ENCODE measurements around the gene REC114.
"Not testable (repeated sequence)": the region's sequence is repeated elsewhere in the genome, so short reads cannot be mapped to it uniquely, and the experiment has no call there.

Gene REC114

GRCh38 chr15:73572296-73572695 is 129.3 kb downstream of the REC114 start:
- intact Hi-C loops (cut with DNase I) = no loop called here
- no peak for DNase-seq

GRCh38 chr15:73573037-73573436 is 130.1 kb downstream of the REC114 start:
- intact Hi-C loops (cut with DNase I) = no loop called here
- no peak for DNase-seq

DNA sequence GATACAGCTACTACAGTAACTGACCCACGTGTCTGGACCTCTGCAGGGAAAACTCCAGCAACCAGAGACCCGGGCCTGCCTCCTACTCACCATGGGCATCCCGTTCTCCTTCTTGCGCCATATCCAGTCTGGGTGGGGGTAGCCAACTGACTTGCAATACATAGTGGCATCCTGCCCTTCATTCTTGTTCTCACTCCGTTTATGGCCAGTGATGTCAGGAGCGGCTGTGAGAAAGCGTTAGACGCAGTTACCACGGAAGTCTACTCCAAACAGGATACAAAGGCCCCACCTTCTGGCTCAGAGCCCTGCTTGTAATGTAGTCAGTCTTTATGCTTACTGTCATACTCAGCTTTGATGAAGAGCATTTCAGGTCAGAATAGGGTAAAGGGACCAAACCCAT is 130.6 kb downstream of the REC114 start:
- intact Hi-C loops (cut with DNase I) = no loop called here
- DNase-seq = peak in 1 of 10 donors; percentile 64

DNA sequence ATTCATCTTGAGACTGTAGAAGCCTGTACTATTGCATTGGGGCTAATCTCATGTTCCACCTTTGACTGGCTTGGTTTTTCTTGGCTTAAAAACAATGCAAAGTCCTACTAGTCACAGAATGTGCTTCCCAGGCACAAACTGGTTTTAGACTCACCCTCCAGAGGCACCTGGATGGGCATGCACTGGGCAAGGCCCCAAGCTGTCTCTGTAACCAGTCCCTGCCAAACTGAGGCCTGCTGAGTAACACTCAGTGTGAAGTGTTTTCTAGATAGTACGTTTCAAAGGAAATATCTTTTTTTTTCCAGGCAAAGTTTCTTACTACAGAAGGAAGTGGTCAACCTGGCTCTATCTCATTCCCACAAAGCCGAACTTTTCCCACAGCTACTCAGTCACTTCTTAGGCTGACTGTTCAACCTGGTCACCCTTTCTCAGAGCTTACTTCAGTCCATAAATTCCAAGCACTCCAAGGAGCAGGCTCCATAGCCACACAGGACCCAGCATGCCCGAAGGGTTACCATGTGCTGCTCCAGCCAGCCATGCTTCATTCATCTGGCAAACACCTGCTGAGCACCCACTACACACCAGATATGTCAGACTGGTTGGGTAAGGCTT is 132.8 kb downstream of the REC114 start:
- DNase-seq = no peak
- intact Hi-C loops (cut with DNase I) = no loop called here

DNA sequence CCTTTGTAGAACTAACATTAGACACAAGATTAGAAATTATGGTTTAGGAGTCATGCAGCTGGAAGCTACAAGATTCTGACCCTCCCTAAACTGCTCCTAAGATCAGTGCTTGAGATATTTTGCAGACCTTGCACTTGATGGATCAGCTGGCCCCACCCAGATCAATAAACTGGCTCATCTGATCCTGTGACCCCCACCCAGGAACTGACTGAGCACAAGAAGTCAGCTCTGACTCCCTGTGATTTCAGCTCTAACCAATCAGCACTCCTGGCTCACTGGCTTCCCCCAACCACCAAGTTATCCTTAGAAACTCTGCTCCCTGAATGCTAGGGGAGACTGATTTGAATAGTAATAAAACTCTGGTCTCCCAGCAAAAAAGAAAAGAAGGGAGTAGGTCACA is 134.6 kb downstream of the REC114 start:
- DNase-seq; intact Hi-C loops (cut with DNase I): not testable (repeated sequence)

DNA sequence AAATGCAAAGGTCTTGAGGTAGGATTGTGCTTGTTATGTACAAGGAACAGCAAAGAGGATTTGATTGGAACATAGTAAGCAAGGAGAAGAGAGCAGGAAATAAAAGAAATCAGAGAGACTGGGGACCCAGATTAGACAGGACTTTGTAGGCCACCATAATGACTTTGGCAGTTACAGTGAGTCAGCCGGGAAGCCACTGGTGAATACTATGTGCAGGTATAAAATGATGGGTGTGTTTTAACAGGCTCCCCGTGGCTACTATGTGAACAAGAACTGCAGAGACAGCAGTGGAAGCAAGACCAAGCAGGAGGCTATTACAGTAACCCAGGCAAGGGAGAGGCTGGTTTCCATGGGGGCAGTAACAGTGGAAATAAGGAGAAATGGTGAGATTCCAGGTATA is 135.1 kb downstream of the REC114 start:
- intact Hi-C loops (cut with DNase I) = no loop called here
- DNase-seq = no peak

GRCh38 chr15:73582851-73583379 is 140.0 kb downstream of the REC114 start:
- intact Hi-C loops (cut with DNase I) = no loop called here
- no peak for DNase-seq

DNA sequence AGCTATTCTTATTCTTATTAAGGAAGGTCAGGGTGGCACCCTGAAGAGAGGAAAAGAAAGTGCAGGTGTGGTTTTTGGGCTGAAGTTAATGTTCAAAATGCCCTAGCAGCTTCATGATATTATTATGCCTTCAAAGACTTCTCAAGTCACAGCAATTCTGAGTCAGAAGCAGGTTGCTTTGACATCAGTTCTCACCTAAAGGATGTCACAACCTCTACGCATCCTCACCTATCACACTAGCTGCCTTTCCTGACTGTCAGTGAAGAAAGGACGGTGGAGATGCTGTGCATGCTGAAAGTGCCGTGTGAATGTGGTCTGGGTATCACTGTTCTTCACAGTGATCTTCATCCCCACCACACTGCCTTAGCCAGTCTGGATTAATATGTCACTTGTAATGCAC is 140.6 kb downstream of the REC114 start:
- intact Hi-C loops (cut with DNase I) = no loop called here
- no peak for DNase-seq

GRCh38 chr15:73584699-73585420 is 141.9 kb downstream of the REC114 start:
- no peak for DNase-seq

GRCh38 chr15:73585871-73586654 is 143.1 kb downstream of the REC114 start:
- intact Hi-C loops (cut with DNase I) = no loop called here
- DNase-seq = no peak

More at GRCh38 chr15:73584699-73585420, 141.9 kb downstream of the REC114 start:
- intact Hi-C loops (cut with DNase I) = no loop called here

DNA sequence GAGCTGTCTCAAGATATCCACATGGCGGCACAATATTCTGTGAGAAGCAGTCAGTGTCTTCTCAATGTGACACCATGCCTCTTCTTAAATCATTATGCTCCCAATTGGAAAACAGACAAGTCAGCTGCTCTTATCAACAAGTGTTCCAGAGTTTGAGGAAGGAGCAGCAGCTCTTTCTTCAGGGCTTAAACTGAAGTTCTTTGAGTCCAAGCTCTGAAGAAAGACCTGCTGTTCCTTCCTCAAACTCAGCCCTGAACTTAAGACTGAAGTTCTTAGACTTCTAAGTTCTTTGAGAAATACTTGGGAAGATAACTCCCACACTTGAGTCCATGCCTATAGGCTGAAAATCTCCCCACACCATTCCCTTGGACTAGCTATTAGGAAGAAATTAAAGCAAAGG is 146.8 kb downstream of the REC114 start:
- DNase-seq = no peak
- intact Hi-C loops (cut with DNase I) = no loop called here

GRCh38 chr15:73590263-73590662 is 147.3 kb downstream of the REC114 start:
- intact Hi-C loops (cut with DNase I) = no loop called here
- no peak for DNase-seq

- no peak for DNase-seq
- intact Hi-C loops (cut with DNase I) = no loop called here
Measured at GRCh38 chr15:73593304-73594074, 150.5 kb downstream of the REC114 start.

- intact Hi-C loops (cut with DNase I) = no loop called here
Measured at GRCh38 chr15:73594109-73594508, 151.1 kb downstream of the REC114 start.

GRCh38 chr15:73596174-73596573 is 153.2 kb downstream of the REC114 start:
- DNase-seq = no peak
- intact Hi-C loops (cut with DNase I) = loop anchor here (5.0 kb wide), 1 partner anchor 36 kb away; the partner anchor contains the start of gene NPTN

More at GRCh38 chr15:73594109-73594508, 151.1 kb downstream of the REC114 start:
- no peak for DNase-seq

- peak in 1 of 10 donors; percentile 66 for DNase-seq
- intact Hi-C loops (cut with DNase I) = loop anchor here (5.0 kb wide), 1 partner anchor 35 kb away; the partner anchor contains the start of gene NPTN
Measured at GRCh38 chr15:73597036-73597638, 154.2 kb downstream of the REC114 start.

DNA sequence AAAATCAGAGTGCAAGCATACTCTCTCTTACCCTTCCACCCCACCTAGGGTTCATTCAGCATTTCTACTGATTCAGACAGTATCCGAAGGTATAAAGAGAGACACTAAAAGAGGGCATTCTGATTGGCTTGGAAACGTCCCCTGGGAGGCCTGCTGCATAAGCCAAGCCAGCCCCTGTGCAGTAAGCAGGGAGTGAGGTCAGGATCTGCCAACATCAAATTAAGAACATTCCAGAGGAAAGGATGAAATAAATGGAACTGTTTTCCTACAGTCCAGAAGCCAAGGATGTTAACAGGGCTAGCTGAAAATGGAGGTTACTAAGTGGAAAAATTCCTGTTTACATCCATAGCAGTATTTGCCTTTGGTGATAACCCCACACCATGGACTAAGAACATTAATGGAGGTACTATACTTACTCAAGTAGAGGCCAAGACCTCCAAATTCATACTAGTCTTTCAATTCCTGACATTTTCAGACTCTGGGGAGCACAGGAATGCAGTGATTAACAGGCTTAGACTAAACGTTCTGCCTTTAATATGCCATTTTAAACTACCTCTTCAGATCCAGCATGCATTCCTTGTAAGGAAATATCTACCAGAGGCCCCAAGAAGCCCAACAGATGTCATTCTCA is 155.7 kb downstream of the REC114 start:
- DNase-seq = no peak
- intact Hi-C loops (cut with DNase I) = loop anchor here (5.0 kb wide), 1 partner anchor 34 kb away; the partner anchor contains the start of gene NPTN

DNA sequence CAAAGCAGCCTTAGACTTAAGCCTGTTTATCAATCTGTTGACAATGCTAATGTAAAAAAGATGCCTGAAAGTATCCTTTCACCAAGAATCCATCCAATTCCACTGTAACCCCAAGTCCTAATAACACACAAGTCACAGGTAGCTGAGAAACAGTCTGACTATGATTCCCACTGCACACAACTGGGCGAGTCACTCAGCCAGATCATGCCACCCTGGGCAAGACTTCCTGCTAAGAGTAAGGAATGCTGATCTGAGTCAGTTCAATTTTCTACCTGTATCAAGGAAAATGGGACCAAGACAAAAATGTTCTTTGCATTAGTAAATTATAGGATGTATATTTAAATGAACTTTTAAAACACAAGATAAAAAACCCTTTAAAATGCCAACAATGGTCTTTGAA is 157.0 kb downstream of the REC114 start:
- intact Hi-C loops (cut with DNase I) = loop anchor here (5.0 kb wide), 1 partner anchor 32 kb away; the partner anchor contains the start of gene NPTN
- DNase-seq = no peak

All from posterior cingulate gyrus (tissue), 11 donors.